ENCODE measurements around the gene CNTN4.
"Not testable (repeated sequence)": the region's sequence is repeated elsewhere in the genome, so short reads cannot be mapped to it uniquely, and the experiment has no call there.

Gene CNTN4

DNA sequence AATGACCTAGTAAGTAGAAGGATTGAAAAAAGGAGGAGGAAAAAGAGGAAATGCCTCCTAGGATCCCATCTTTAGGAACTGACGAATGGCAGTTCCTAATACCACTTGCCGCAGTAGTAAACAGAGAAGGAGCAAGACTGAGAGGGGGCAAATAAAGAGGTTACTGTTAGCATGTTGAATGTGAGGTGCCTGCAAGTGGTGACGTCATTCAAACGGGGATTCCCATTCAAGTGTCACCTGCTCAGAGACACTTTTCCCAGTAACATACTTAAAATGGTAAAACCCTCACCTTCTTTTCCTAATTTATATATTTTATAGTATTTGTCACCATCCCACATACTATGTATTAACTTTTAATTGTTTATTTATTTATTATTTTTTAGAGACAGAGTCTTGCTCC is 832.6 kb downstream of the CNTN4 start:
- no peak for DNase-seq

DNA sequence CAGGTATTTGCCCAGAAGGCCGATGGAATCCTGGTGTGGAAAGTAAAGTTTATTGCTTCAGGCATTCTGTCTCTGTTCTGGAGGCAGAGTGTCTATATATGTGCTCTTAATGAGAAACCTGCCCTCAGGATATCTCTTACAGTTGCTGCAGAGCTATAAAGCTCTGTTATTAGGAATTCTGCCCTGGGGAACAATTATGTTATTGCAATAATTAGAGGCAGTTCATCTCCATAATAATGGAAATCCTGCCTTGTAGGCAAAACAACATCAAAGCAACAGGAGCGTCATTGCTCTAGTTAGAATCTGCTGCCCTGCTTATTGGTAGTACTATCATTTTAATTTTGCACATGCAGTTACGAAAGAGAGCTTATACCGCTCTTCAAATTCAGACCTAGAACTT is 835.9 kb downstream of the CNTN4 start:
- no peak for DNase-seq

DNA sequence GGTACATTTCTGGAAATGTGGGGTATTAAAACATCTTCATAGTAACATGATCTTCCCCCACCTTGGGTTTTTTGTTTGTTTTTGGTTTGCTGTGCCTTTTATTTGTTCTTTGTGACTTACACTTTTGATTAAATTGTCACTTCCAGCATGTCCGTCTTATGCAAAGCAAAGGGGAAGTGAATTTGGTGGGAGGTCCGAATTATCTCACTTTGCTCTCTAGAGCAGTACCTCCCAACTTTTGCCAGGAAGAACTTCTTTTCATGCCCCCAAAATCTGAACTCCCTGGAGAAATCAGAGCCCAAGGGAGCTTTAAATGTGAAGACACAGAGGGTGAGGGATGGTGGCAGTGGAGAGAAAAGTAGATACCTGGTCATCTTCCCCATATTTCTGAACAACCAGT is 838.4 kb downstream of the CNTN4 start:
- DNase-seq = no peak

DNA sequence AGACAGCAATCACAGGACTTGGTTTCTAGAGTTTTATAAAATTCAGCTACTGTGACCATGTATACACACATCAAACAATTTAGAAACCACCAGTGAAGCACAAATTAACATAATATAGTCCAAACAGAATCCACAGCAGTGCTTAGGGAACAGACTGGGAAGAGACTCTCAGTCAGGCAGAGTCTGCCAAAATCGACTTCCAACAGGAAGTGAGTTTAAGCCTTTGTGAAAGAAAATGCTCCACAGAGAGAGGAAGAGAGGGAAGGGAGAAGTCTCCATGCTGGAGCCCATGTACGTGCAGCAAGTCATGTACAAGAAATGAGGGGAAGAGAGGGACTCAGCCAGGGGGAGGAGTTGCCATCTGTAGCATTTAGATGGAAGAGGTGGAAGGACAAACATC is 838.9 kb downstream of the CNTN4 start:
- DNase-seq = no peak

DNA sequence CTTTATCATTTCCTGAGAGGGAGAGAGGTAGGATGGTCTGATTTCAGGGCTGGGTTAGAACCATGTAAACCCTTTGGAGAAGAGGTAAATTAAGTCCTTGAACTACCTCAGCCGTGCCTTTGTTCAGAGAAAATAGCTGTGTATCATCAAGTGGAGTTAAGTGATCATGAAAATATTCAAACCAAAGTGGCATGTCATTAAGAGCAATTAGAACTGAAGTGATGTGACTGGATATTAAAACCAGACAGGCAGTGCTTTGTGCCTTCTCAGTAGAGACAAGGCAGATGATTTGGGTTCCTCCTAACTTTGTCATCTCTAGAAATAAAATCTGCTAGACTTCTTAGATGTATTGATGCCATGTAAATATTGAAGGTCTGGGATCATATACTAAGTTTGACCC is 840.0 kb downstream of the CNTN4 start:
- no peak for DNase-seq

DNA sequence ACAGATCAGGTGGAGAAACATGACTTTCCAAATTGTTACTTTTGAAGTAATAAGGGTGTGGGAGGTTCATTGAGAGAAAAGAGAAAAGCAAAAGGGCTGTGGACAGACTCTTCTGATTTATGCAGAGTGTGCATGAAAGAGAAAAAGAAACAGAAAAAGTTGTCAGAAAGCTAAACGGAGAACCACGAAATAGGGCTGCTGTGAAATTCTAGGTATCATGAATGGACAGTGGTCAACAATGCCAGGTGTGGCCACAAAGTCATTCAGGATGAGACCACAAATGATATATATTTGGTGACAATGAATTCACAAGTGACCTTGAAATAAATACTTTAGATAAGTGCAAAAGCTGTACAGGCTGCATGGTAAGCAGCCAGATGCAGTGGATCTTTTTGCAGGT is 841.4 kb downstream of the CNTN4 start:
- DNase-seq = no peak

DNA sequence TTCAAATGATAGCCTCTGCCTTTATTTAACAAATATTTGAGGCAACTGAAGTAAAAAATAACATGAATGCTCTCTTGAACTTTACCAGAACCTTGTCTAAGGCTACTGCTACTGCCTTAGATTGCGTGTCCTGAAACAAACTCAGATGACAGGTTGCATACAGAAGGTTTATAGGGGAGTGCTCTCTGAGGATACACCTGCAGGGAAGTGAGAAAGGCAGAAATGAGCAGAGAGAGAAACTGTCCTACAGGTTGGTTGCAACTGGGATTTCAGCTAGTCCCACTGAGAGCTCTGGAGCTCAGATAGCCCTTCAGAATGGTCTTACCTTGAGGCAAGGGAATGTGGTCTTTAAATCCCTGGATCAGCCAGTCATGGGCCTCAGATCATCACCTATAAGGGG is 846.0 kb downstream of the CNTN4 start:
- no peak for DNase-seq

DNA sequence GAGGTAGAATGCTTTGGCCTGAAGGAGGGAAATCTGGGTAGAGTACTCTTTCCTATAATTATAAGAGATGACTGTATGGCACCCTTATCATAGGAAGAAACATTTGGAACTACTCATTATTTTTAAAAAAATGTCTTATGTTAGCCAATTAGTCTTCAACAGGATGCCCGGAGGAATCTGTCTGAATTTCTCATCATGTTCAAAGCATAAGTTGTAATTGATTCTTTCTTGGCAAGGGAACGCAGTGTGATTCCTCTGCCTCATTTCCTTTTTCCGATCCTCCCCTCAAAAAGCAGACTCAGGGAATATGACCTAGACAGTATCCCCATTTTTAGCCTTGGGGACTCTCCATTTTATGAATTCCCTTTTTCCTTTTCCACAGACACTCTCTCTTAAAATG is 846.5 kb downstream of the CNTN4 start:
- DNase-seq = no peak

DNA sequence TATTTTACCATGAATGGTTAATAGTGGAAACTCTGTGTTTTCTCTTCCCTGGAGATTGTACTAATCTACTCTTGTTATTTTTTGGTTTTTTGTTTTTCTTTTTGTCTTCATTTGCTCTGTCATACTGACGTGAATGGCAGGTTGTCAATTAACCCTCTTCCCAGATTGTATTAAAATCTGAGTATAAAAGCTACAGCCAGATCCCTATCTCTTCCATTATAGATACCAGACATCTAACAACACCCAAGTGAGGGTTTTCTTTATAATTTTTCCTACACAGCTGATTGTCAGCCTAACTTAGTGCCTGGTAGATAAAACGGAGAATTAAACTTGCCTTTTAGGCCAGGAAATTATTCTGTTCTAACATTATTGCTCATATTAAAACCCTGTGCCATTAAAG is 848.9 kb downstream of the CNTN4 start:
- DNase-seq = no peak

DNA sequence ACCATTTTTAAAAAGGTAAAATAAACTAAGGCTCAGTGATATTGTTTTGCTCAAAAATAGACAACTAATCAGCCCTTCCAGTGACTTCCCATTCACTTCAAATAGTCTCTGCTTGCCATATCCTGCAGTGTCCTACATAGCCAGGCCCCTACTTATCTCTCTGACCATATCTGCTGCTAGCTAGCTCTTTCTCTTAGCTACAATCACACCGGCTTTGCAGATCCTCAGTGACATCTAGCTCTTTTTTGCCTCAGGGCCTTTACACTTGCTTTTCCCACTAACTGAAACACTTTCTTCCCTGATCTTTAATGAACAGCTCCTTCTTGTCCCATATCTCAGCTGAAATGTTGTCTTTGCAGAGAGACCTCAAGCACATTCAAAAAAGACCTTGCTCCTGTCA is 850.2 kb downstream of the CNTN4 start:
- DNase-seq = no peak

DNA sequence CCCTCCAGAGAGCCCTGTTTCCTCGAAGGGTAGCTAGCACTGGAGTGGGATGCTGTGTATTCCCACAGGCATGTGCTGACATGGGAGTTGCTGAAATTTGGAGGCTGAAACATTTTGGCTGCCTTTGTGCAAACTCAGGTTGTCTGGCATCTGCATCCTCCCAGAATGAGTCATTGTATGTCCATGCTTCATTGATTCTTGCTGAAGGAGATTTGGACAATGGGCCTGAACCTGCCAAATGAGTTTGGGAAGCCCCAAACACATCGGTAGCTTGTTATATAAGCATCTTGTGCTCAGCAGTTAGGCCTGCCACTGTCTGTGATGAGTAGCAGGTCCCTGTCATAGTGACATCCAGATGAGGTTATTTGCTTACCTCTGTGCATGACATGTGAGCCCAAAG is 851.5 kb downstream of the CNTN4 start:
- no peak for DNase-seq

DNA sequence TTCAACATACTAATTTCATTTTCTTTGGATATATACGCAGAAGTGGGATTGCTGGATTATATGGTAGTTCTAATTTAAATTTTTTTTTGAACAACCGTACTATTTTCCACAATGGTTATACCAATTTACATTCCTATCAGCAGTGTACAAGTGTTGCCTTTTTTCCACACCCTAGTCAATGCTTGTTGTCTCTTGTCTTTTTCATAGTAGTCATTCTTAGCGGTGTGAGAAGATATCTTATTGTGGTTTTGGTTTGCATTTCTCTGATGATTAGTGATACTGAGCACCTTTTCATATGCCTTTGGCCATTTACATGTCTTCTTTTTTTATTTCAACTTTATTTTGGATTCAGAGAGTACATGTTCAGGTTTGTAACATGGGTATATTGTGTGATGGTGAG is 858.4 kb downstream of the CNTN4 start:
- DNase-seq = no peak

DNA sequence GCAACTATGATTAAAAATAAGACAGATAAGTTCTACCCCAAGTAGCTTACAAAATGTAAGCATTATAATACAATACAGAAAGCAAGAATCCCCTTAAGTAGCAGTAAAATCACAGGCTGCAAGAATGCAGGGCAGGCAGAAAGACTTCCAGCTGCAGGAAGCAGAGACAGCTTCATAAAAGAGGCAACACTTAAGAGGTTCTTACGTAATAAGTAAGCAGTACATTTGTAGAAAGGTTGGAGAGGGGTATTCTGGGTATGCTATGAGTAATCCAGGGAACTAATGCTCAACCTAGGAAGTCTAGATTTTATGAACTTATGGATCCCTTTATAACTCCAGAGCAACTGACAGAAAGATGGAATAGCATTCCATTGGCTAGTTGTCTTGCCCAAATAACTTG is 859.9 kb downstream of the CNTN4 start:
- DNase-seq = no peak

DNA sequence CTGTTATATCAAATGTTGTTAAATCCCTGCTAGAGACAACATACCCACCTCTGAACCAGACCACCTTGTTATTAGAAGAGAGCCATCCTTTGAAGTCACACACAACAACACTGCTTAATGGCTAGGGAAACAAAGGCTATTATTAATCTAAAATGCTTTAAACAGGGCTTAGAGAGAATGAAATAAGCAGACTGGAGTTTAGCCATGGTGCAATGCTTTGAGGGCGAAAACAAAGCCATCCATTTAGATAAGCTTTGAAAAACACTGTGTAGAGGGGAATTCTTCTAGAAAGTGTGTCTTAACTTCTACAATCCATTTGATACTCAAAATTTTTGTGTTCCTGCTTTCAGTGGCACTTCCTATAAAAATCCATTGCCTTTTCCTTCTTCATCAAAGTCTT is 862.9 kb downstream of the CNTN4 start:
- DNase-seq = no peak

DNA sequence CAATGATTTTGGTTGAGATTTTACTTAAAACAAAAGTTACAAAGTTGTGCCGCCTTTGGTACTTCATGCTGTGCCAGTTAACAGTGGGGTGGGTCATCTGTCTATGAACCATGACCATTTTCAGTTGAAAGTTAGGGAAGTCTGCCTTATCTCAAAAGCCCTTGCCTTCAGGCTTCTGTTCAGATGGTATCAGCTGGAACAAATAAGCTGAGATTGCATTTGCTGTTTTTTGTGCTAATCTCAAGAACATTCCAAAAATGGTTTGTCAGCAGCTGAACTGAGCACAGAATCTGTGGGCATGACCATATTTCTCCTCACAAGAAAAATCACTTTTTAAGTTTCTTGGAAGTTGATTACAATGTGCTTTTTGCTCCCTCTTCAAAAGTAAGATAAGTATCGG is 869.2 kb downstream of the CNTN4 start:
- no peak for DNase-seq

DNA sequence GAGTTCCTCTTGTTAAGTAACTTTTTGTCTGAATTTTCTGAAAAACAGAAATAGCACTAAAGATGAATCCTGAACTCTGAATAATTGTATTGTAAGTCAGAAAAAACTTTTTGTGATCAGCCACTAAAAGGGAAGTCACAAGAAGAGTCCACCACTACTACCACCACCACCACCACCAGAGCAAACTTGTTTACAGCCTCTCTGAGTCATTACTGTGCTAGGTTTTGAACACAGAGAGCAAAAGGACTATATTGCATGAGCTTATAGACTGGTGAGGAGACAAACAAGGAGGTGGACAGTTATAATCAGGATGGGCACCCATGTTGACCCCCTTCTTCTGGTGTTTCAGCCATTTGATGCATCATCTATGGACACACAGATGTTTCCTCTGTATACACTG is 869.8 kb downstream of the CNTN4 start:
- no peak for DNase-seq

DNA sequence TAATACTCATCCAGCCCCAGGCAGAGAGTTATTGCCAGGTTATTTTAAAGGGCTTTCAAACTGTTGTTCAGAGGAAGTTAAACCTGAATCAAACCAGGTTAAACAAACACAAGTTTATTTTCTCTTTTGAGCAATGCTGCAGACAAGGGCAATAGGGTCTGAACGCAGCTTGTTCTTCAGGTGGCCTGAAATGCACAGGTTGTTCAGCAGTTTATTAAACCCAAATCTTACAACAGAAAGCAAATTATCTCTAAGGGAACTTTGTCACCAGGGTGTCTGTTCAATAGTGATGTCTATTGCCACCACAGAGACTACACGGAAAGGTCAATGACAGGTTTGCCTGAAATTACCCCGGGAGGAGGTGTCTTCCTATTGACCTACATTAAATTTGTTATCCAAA is 877.5 kb downstream of the CNTN4 start:
- no peak for DNase-seq

DNA sequence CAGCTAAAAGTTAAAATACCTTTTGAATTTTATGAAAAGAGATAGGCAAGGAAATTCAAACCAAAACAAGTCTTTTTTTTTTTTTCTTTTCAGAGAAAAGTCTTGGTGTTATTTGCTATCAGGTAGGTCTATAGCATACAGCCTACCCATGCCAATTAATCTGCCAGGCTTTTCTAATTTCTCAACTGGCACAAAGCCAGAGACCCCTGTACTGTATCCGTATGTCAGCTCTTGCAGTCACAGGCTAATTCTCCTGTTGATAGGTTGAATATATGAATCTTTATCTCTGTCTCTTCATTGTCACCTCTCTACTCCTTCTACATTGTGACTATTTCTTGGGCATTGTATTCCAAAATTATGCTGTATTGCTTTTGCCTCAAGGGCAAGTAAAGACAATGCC is 878.1 kb downstream of the CNTN4 start:
- no peak for DNase-seq

DNA sequence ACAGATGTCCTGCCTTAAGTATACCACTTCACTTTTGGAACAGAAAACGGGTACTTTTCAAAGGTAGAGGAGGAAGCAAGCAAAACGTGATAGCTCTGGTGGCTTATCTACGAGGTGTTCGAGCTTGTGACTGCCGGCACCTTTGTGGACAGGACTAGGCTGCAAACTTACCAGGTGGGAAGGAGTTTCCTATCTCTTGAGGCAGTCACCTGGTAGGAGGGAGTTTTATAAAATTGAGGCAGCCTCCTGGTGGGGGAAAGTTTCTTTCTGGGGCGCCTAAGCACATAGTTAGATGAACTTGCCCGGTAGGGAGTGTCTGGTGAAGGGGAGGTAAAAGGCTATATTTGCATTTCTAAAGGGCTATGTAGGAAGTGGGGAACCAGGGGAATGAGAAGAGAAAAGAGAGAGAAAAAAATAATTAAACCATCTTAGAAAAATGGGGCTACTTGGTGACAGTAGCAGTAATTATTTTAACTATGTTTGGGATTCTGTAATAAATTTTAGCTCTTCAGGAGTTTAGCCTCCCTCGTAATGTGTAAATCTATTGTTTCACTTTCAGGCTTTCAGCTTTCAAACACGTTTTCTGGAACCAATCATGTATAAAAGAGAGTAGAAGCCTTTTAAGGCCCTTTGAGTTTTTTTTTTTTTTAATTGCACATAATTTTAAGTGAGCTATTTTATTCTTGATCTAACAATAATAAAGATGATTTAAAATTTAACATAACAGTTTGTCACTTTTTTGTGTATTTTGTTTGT is 880.5 kb downstream of the CNTN4 start:
- DNase-seq = no peak

DNA sequence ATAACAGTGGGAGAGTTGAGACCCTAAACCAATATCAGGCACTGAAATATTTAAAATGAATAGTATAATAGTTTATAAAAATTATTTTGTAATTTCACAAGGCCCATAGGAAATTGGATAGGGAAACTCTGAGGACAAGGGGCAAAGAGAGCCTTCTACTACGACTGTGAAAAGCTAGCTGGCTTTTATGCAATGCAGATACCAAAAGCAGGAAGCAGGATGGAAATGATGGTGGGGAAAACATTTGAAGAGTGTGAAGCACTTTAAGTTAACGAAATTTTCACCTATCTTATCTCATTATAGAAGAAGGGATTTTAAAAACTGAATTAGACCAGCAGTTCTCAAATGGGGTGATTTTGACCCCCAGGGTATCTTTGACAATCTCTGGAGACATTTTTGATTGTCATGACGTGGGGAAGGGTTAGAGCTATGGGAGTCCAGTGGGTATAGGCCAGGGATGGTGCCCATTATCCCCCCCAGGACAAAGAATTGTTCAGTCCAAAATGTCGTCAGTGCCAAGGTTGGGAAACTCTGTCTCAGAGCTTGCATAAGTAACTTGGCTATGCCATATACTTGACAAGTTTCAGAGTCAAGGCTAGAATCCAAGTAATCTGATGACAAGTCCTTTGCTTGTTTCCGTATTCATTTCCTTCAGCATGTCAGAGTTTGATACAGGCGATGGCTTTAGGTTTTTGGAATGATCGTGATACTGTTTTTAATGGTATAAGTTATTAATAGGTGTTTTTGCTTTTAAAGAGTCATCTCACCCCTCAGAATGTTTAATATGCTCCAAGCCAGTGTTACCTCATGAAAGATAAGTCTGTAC is 885.6 kb downstream of the CNTN4 start:
- DNase-seq = no peak

DNA sequence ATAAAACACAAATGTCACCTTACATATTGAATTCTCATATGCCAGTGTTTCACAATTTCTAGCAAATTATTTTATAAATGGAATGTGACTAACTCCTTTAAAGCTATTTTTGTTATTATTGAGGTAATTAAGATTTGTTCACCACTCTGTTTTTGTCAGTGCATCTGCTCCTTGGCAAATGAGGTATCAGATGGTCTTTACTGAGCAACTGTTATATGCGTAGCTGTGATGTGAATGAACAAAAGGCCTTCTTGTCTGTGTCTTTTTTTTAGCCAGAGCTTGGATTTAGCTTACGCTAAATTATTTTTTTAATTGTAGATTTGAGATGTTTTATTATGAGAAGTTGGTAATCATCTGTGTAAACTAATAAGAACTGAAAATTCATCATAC is 886.2 kb downstream of the CNTN4 start:
- no peak for DNase-seq

DNA sequence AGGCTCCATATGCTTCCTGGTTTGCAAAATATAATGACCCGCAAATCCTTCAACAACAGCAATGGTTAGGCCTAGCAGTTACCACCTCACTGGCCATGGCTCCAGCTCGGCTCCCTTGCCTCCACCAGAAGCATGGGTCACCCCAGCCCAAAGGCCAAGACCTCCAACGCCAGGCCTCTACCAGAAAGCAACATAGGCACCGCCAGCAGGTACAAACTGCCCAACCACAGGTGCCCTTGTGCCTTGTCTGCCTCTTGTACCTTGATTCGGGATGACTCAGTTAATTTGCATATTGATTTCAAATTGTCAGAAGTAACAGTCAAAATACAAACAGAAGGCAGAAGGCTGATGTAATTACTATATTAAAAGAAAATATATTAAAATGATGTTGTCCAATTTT is 886.8 kb downstream of the CNTN4 start:
- no peak for DNase-seq

DNA sequence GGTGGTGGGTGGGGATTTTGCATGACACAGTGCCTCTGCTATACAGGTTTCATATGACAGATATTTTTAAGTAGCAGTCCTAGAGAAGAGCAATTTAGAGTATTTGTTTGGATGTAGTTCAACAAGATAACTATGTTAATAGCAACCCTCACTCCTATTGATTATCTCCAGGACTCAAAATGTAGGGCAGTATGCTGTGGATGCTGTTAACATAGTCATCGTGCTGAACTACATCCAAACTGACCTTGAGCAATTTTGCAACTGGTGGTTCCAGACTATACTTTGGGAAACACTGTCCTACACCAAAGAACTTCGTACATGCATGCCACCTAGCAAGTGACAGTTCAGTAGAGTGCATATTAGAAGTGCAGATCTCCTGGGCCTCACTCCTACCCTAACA is 893.9 kb downstream of the CNTN4 start:
- DNase-seq = no peak

DNA sequence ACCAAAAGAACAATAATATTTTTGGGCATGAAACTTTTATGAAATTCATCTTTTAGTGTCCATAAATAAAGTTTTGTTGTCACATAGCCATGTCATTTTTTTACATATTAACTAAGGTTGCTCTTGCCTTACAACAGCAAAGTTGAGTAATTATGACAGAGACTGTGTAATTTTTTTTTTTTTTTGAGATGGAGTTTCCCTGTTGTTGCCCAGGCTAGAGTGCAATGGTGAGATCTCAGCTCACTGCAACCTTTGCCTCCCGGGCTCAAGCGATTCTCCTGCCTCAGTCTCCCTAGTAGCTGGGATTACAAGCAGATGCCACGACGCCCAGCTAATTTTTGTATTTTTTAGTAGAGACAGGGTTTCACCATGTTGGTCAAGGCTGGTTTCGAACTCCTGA is 894.5 kb downstream of the CNTN4 start:
- DNase-seq = not testable (repeated sequence)

DNA sequence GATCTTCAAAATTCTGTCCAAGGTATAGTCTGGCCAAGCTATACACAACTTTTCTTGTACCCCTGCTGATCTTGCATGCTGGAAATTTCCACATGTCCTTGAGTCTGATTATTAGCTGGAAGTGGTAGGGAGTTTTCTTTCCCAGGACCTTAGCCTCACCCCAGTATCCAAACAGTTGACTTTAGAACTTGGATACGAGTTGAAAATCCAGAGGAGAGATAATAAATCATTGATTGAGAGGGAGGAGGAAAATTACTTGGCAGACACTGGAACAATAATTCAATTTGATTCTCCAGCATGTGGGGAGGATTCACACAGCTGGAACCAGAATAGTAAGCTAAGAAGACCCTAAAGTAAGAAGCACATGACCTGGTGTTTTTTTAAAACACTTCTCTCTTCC is 895.1 kb downstream of the CNTN4 start:
- DNase-seq = no peak

Data from stimulated activated CD4-positive, alpha-beta T cell treated with anti-CD3 and anti-CD28 coated beads, Interleukin-2, amount 100 ng/mL, for 48 hours (primary cell).